Body of pancreas (tissue), 4 donors: ENCODE results near the gene DUS4L. TPM values are rescaled to one million over a fixed set of nuclear protein-coding genes. Genes with fewer than 3 reads are reported as not detected.

Source experiments
- ATAC-seq: fragments of 150-250 bp; one replicate; pipeline ENCODE4 v1.9.1; 2016
- DNase-seq, 4 donors: peaks; one replicate each; pipeline ENCODE4 v3.0.0-alpha.2; 2019
- H3K27ac ChIP-seq, 4 donors: fragments of 200-600 bp; sonication (generic); 1 replicate in 3 of 4; 2 replicates in 1 of 4; pipeline versions ENCODE4 v1.5.1 to v1.6.1; 2016 to 2019; ENCODE audit warnings: mild to moderate bottlenecking in 1 of 4, mixed read lengths in 1 of 4, moderate library complexity in 1 of 4
- H3K27me3 ChIP-seq, 2 donors: fragments of 200-600 bp; sonication (generic); one replicate each; pipeline ENCODE4 v1.6.0; 2016; ENCODE audit warnings: mild to moderate bottlenecking in 1 of 2
- H3K36me3 ChIP-seq, 2 donors: fragments of 200-600 bp; sonication (generic); replicated peaks in 1 of 2; 2 replicates each; pipeline ENCODE4 v1.5.1; 2016; ENCODE audit warnings: low read depth in 2 of 2; ENCODE audit not compliant: insufficient read depth in 1 of 2
- H3K4me1 ChIP-seq: fragments of 200-600 bp; sonication (generic); one replicate; pipeline ENCODE4 v1.6.0; 2016
- H3K4me3 ChIP-seq, 2 donors: fragments of 200-600 bp; sonication (generic); 1 replicate in 1 of 2; 2 replicates in 1 of 2; pipeline ENCODE4 v1.5.1; 2016 to 2019
- H3K9me3 ChIP-seq, 3 donors: fragments of 200-600 bp; sonication (generic); 1 replicate in 2 of 3; 2 replicates in 1 of 3; pipeline ENCODE4 v1.5.1; 2016
- CTCF ChIP-seq, 7 experiments: fragments of 450-650 bp in 4 of 7; fragments of 200-600 bp in 3 of 7; sonication (generic) in 3 of 7; IDR thresholded peaks; one replicate each; pipeline ENCODE4 v1.5.1; 2016 to 2019; ENCODE audit warnings: antibody characterized with exemption in 7 of 7
- POLR2A ChIP-seq, 3 donors: fragments of 450-650 bp; IDR thresholded peaks; one replicate each; pipeline ENCODE4 v1.6.1; 2016; ENCODE audit warnings: antibody characterized with exemption in 3 of 3, mild to moderate bottlenecking in 2 of 3
- WGBS, 2 donors: methylation state at CpG; one replicate each; pipeline ENCODE4 v1.1.5; 2017; 5-methylcytosine and 5-hydroxymethylcytosine counted together
- intact Hi-C: fragments of 100-400 bp; cut with DNase I; formaldehyde crosslinking; loops from one replicate; pipeline ENCODE4 v1.15.1; 2023
- small RNA-seq: library from RNA; depleted of rRNA; stranded (forward); fragments of <200 nt; gene quantifications from one replicate; pipeline ENCODE3, GENCODE V24; 2016
- total RNA-seq, 2 donors: library from RNA; depleted of rRNA; stranded (reverse); fragments of >200 nt; gene quantifications; one replicate each; pipeline ENCODE4 v1.1.0, GENCODE V29; 2016

Gene DUS4L
- total RNA-seq, 2 donors from 2014 or later, result 6.9 to 7.5 TPM

DNA sequence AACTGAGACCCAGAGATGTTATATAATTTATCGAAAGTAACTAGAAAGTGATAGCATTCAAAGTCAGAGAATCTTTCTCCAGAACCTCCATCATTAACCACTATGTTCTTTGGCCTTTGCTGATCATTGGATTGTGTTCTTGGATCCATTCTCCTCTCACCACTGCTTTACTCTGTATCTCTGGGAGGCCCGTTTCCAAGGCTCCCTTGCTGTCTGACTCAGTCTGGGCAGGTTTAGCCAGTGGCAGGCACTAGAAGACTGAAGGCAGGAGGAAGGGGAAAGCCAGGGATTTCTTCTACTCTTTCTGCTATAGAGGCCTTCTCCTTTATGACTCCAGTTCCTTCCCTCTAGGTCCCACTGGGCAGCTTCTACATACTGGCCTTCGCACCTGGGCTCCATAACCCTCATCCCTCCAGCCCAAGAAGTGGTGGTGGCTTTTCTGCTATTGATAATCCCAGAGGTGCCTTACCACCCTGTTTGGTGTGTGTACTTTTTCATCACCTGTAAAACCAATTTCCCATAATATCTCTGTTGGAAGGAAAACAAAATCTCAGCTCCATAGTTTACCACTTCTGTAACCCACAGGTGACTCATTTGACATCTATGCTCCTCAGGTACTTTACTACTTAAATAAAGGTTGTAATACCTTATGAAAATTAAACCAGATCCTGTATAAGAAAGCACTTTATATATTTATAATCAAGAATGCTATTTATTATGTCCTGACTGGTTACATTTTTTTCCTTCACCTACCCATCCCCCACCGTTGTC, 52.3 kb downstream of the DUS4L start:
- TF ChIP-seq POLR2A (IDR thresholded peaks at IDR 0.05), result no peak
- no peak for TF ChIP-seq CTCF (IDR thresholded peaks at IDR 0.05)
- H3K4me1 ChIP-seq, result peaks cover 5% of the 10 kb centered on the region
- peaks cover 0 to 5% of the 10 kb centered on the region in 2 donors for H3K36me3 ChIP-seq
- H3K9me3 ChIP-seq, result no peaks in the 10 kb centered on the region
- H3K27me3 ChIP-seq, result no peaks in the 10 kb centered on the region
- no peak overlapping the region for H3K27ac ChIP-seq
- 89 to 96% methylated on average over 4 of the region's 4 CpGs for WGBS, 2 donors
- ATAC-seq (no peak), DNase-seq (no peak)
- intact Hi-C loops, result no loop called here
- H3K4me3 ChIP-seq, result no peak overlapping the region

GRCh38 chr7:107622429-107622828, 58.7 kb downstream of the DUS4L start:
- Histone ChIP-seq H3K36me3 (no peaks in the 10 kb centered on the region), H3K27me3 (no peaks in the 10 kb centered on the region), H3K27ac (no peak overlapping the region), H3K4me3 (no peak overlapping the region), H3K4me1 (no peaks in the 10 kb centered on the region), H3K9me3 (no peaks in the 10 kb centered on the region)
- WGBS, 2 donors, result 54 to 72% methylated on average over 1 of the region's 1 CpG
- ATAC-seq (no peak), DNase-seq (no peak)
- TF ChIP-seq CTCF (IDR thresholded peaks at IDR 0.05), result no peak
- no peak for TF ChIP-seq POLR2A (IDR thresholded peaks at IDR 0.05)
- intact Hi-C loops, result no loop called here

DNA sequence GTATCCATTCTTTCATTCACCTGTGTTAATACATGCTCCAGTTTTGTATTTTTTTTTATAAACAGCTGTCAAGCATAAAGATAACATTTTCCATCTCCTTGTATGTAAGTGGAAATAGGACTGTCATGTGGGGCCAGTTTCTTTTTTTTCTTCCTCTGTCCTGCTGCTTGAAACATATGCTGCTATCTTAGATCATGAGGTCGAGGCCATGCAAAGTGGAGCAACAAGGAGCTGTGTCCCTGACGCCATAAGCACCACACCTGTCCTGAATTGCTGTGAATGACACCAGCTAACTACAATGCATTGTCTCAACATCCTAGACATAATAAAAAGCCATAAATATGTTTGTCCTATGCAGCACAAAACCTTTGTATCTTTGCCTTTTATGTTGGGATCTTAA, 59.1 kb downstream of the DUS4L start:
- intact Hi-C loops, result no loop called here
- no peak for TF ChIP-seq CTCF (IDR thresholded peaks at IDR 0.05)
- no peak for TF ChIP-seq POLR2A (IDR thresholded peaks at IDR 0.05)
- no peak overlapping the region for H3K27ac ChIP-seq
- ATAC-seq (no peak), DNase-seq (no peak)
- no peaks in the 10 kb centered on the region for H3K9me3 ChIP-seq
- no peaks in the 10 kb centered on the region for H3K4me1 ChIP-seq
- H3K27me3 ChIP-seq, result no peaks in the 10 kb centered on the region
- 31 to 47% methylated on average over 2 of the region's 2 CpGs for WGBS, 2 donors
- no peak overlapping the region for H3K4me3 ChIP-seq
- no peaks in the 10 kb centered on the region for H3K36me3 ChIP-seq

DNA sequence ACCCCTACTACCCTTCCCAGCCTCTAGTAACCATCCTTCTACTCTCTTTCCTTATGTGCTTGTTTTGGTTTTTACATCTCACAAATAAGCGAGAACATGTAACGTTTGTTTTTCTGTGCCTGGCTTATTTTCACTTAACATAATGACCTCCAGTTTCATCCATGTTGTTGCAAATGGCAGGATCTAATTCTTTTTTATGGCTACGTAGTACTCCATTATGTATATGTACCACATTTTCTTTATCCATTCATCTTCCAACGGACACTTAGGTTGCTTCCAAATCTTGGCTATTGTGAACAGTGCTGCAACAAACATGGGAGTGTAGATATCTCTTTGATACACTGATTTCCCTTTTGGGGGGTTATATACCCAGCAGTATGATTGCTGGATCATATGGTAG, 63.2 kb downstream of the DUS4L start:
- 89 to 95% methylated on average over 4 of the region's 4 CpGs for WGBS, 2 donors
- no peak for ATAC-seq

More for the DNA sequence above, 63.2 kb downstream of the DUS4L start:
- H3K27me3 ChIP-seq, result no peaks in the 10 kb centered on the region
- no peak for DNase-seq
- H3K4me3 ChIP-seq, result no peak overlapping the region
- no peaks in the 10 kb centered on the region for H3K4me1 ChIP-seq
- no peak for TF ChIP-seq CTCF (IDR thresholded peaks at IDR 0.05)
- no peak overlapping the region for H3K27ac ChIP-seq
- no peaks in the 10 kb centered on the region for H3K36me3 ChIP-seq
- intact Hi-C loops, result no loop called here
- no peaks in the 10 kb centered on the region for H3K9me3 ChIP-seq

Small RNA genes lying within 50 kb of the gene (small RNA-seq; reads per million reads assigned to genes)
- gene RF01233, result not detected

Other genes with a start within 250 kb of the DUS4L start
- gene GPR22, start 93.9 kb upstream of the DUS4L start, total RNA-seq, result not detected
- 100 to 1,000 TPM in 1 of 2 donors, 10 to 100 TPM in 1; 50.1 to 102 TPM for gene COG5, start 51 bp upstream of the DUS4L start, total RNA-seq
- gene BCAP29, start 16.3 kb downstream of the DUS4L start, total RNA-seq, result 10 to 100 TPM; 20.8 to 37.9 TPM
- under 1 TPM; 0.26 to 0.33 TPM for gene SLC26A4, start 96.9 kb downstream of the DUS4L start, total RNA-seq
- 10 to 100 TPM; 15.0 to 16.2 TPM for gene CBLL1, start 180.2 kb downstream of the DUS4L start, total RNA-seq
- not detected for gene SLC26A3, start 239.3 kb downstream of the DUS4L start, total RNA-seq